Measurements from ENCODE around the gene RUFY1.
"Not testable (repeated sequence)": the region's sequence is repeated elsewhere in the genome, so short reads cannot be mapped to it uniquely, and the experiment has no call there.

Gene RUFY1

GRCh38 chr5:179534431-179534830 lies 15.9 kb upstream of the RUFY1 start:
- DNase-seq (ENCODE audit: low spot score), result no peak

GRCh38 chr5:179536676-179537075 lies 13.7 kb upstream of the RUFY1 start:
- no peak for DNase-seq (ENCODE audit: low spot score)

DNA sequence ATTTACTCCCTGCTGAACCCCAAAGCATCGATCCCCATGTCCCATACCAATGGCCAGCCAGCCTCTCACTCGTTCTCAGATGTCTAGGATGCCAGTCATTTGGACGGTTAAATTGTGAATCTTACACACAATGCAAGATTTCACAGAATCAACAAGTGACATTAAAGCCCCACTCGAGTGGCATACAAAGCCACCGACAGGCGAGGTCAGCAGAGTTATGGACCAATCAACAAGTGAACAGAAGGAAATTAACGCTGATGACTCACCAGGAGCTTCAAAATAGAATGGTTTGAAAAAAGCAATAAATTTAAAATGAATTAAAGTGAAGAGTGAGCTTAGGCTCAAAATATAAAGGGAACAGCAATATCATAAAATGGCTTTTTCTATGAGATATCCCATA lies 8.2 kb upstream of the RUFY1 start:
- no peak for DNase-seq (ENCODE audit: low spot score)

GRCh38 chr5:179543275-179543674 lies 7.1 kb upstream of the RUFY1 start:
- DNase-seq (ENCODE audit: low spot score), result not testable (repeated sequence)

GRCh38 chr5:179553006-179553405 lies 2.7 kb downstream of the RUFY1 start:
- no peak for DNase-seq (ENCODE audit: low spot score)

DNA sequence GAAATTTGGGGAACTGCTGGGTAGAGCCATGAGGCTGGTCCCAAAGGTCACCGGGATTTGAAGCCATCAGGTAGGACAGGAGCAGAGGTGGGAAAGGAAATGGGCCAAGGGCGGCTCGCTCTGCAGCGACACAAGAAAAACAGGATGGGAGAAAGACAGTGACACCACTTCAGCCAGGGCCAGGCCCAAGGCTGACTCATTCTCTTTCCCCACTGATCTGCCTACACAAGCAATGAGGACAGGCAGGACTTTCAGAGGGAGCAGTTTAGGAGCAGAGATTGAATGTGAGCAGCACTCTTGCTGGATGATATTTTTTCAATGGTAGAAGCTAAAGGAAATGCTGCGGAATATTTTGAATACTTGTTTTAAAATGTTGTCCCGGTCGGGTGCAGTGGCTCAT lies 3.5 kb downstream of the RUFY1 start:
- DNase-seq (ENCODE audit: low spot score), result no peak

GRCh38 chr5:179554981-179555380 lies 4.6 kb downstream of the RUFY1 start:
- no peak for DNase-seq (ENCODE audit: low spot score)

DNA sequence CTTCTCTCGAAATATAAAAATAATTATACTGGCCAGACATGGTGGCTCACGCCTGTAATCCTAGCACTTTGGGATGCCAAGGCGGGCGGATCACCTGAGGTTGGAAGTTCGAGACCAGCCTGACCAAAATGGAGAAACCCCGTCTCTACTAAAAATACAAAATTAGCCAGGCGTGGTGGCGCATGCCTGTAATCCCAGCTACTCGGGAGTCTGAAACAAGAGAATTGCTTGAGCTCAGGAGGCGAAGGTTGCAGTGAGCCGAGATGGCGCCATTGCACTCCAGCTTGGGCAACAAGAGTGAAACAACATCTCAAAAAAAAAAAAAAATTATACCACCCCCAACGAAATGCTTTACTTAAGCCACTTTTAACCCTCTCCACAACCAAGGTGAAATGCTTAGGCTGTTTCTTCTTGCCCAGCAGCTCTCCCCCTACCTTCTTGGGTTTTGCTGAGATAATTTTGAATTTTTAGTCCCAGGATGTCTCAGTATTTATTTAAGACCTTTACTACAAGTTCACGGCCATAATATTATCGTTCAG lies 8.0 kb downstream of the RUFY1 start:
- DNase-seq (ENCODE audit: low spot score), result not testable (repeated sequence)

DNA sequence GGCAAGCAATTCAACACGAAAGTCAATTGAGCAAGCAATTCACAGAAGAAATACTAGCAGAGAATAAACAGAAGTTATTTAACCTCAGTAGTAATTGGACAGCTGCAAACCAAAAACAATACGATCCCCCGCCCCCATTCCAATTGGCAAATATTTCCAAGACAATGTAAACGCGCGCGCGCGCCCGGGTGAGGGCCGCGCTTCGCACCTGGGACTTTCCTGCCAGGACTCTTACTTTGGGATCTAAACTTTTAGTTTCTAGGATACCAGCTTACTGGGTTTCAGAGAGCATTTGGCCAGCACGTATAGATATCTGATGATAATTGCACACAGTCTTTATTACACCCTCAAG lies 8.6 kb downstream of the RUFY1 start:
- no peak for DNase-seq (ENCODE audit: low spot score)

DNA sequence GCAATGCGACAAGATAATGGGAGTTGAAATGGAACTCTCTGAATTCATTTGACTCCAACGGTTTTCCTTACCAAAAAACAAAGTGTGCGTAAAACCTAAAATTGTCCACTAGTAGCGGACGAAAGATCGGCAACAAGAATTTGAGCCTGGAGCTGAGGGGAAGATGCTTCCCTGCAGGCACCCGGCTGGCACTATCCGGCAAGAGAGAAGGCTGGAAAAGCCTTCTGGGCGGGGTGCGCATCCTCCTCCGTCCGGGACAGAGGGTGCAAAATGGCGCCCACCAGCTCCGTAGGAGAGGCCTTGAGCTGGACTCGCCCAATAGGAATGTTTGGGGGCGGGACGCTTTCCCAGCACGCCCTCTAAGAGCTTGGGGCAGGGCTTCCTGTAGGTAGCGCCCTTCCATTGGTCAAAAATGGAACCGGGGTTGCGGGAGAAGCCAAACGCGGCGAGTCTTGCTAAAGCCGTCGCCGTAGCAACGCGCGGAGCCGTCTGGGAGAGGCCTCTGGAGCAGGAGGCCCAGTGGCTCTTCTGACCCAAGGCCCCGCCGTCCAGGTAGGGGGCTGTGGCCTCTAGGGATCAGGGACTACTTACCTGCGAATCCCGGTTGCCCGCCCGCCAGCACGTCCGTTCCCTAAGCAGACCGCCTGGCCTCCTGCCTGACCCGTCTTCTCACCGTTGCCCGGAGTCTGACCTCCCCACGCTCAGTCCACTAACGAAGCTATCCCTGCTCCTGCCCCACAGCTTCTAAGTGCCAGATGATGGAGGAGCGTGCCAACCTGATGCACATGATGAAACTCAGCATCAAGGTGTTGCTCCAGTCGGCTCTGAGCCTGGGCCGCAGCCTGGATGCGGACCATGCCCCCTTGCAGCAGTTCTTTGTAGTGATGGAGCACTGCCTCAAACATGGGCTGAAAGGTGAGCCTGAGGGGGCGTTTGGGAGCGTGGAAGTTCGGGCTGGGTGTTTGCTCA lies 9.2 kb downstream of the RUFY1 start:
- DNase-seq (ENCODE audit: low spot score), result peak; percentile 99

GRCh38 chr5:179564526-179564925 lies 14.2 kb downstream of the RUFY1 start:
- DNase-seq (ENCODE audit: low spot score), result no peak

- DNase-seq (ENCODE audit: low spot score), result no peak
Measured at GRCh38 chr5:179568721-179569120, 18.4 kb downstream of the RUFY1 start.

GRCh38 chr5:179572386-179572785 lies 22.0 kb downstream of the RUFY1 start:
- no peak for DNase-seq (ENCODE audit: low spot score)

GRCh38 chr5:179577286-179577960 lies 27.1 kb downstream of the RUFY1 start:
- no peak for DNase-seq (ENCODE audit: low spot score)

DNA sequence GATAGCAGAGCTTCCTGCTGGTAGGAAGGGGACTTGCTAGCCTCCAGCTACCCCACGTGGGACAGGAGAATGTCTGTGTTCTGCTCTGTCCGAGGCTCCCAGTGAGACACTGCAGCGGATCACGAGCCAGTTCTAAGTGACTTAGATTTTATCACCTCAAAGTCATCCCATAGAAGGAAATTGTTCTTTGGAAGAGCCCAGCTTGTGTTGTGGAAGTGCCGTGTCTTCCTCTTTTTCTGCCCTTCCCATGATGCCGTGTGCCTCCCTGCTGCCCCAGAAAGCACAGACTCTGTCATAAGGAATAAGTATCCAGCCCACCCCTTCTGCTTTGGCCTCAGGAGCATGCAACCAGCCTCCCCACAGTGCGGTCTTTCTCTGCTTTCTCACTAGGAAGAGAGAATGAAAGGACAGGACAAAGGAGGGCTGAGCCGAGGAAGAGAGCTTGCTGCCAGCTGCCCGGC lies 35.6 kb downstream of the RUFY1 start:
- peak; percentile 25 for DNase-seq (ENCODE audit: low spot score)

- DNase-seq (ENCODE audit: low spot score), result no peak
Measured at GRCh38 chr5:179588166-179588565, 37.8 kb downstream of the RUFY1 start.

DNA sequence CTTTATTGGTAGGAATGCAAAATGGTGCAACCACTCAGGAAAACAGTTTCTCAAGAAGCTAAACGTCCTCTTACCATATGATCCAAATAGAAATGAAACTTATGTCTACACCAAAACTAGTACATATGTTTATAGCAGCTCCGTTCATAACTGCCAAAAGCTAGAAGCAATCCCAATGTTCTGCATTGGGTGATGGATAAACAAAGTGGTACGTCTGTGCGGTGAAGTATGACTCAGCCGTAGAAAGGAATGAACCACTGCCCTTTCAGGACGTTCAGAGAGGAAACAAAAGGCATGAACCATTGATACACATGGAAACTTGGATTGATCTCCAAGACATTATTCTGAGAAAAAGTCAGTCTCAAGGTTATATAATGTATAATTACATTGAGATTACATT lies 45.6 kb downstream of the RUFY1 start:
- DNase-seq (ENCODE audit: low spot score), result no peak

GRCh38 chr5:179596421-179596820 lies 46.1 kb downstream of the RUFY1 start:
- DNase-seq (ENCODE audit: low spot score), result no peak

- no peak for DNase-seq (ENCODE audit: low spot score)
Measured at GRCh38 chr5:179599100-179599499, 48.7 kb downstream of the RUFY1 start.

DNA sequence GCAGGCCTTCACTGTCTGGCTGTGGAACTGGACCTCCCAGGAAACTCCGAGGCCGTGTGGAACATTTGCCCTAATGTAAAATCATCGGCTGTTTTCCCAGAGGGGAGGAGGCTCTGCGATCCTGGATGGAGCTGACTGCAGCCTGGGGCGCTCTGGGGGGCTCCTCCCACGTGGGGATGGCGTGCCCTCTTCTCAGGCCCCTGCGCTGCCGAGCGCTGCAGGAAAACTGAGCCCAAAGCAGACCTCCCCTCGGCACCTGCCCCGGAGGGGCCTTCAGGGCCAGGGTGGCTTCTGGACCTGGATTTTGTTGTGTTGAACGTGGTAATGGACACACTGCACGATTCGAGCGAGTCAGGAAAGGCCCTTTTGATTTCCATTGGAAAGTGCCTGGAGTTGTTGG lies 49.2 kb downstream of the RUFY1 start:
- no peak for DNase-seq (ENCODE audit: low spot score)

DNA sequence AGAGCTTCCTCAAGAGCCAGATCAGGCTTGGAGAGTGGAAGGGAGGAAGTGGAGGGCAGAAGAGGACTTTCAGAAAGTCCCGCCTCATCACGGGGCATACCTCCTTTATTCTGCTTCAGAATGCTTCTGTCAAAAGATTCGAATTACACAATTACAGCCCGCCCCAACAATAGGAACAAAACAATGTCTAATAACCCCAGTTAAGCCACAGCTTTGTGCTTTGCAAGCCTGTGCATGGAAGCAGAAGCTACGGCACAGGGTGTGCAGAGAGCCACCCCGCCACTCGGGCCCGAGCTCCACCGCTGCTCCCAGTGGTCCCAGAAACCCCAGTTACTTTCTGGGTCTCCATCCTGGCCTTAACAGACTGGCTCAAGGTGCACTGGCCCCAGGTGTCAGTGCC lies 49.6 kb downstream of the RUFY1 start:
- DNase-seq (ENCODE audit: low spot score), result no peak

GRCh38 chr5:179601871-179602625 lies 51.7 kb downstream of the RUFY1 start:
- DNase-seq (ENCODE audit: low spot score), result no peak

Measured in pons (tissue), 1 donor.